ENCODE measurements around the gene ITGB2.

GRCh38 chr21:44837537-44837936, 83.2 kb downstream of the ITGB2 start:
- TF ChIP-seq EZH2 (IDR thresholded peaks at IDR 0.05; ENCODE audit: low read length, unreplicated experiment) (no peak), CTCF (conservative IDR thresholded peaks at IDR 0.05; ENCODE audit: low read depth, low read length) (no peak), EZH2phosphoT487 (IDR thresholded peaks at IDR 0.05; ENCODE audit: borderline replicate concordance, low read length) (no peak)
